Epithelial cell of proximal tubule (primary cell): Measurements from ENCODE around the gene ABAT. TPM values are rescaled to one million over a fixed set of nuclear protein-coding genes. Genes with fewer than 3 reads are reported as not detected.
"Not testable (repeated sequence)": the region's sequence is repeated elsewhere in the genome, so short reads cannot be mapped to it uniquely, and the experiment has no call there.

ENCODE experiments used
- DNase-seq: peaks from one replicate; pipeline ENCODE4 v3.0.0-alpha.2; 2011; ENCODE audit warnings: low read depth
- H3K4me3 ChIP-seq: 2 replicates; pipeline ENCODE4 v1.5.1; 2011; ENCODE audit warnings: low read depth, mild to moderate bottlenecking, low read length
- total RNA-seq: library from RNA; depleted of rRNA; stranded (reverse); fragments of >200 nt; gene quantifications from 2 replicates; pipeline ENCODE4 v1.2.3, GENCODE V29; 2015
- TF ChIP-seq, protein P1 (sequence below): conservative IDR thresholded peaks from 2 replicates; pipeline ENCODE4 v1.5.1; 2012; ENCODE audit warnings: low read depth, mild to moderate bottlenecking, low read length

ABAT gene
- total RNA-seq, 1 donor from 2014 or later: 3.9 TPM

DNA sequence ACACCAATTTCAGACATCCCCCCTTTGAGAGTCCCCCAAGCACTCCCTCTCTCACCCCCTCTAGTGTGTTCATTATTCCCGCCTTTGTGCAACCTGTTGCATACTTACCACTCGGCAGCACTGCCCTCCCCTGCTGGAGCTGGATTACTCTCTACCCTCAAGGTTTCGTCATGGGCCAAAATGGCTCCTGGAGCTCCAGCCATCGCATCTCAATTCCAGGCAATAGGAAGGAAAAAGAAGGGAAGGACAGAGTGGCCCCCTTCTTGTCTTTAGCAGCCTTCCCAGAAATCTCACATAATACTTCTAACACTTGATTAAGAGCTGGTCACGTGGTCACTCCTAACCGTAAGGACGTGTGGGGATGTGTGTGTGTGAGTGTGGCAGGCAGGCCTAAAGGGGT, 102.8 kb downstream of the ABAT start:
- no peak for DNase-seq
- no peak overlapping the region for H3K4me3 ChIP-seq
- TF ChIP-seq, protein P1, sequence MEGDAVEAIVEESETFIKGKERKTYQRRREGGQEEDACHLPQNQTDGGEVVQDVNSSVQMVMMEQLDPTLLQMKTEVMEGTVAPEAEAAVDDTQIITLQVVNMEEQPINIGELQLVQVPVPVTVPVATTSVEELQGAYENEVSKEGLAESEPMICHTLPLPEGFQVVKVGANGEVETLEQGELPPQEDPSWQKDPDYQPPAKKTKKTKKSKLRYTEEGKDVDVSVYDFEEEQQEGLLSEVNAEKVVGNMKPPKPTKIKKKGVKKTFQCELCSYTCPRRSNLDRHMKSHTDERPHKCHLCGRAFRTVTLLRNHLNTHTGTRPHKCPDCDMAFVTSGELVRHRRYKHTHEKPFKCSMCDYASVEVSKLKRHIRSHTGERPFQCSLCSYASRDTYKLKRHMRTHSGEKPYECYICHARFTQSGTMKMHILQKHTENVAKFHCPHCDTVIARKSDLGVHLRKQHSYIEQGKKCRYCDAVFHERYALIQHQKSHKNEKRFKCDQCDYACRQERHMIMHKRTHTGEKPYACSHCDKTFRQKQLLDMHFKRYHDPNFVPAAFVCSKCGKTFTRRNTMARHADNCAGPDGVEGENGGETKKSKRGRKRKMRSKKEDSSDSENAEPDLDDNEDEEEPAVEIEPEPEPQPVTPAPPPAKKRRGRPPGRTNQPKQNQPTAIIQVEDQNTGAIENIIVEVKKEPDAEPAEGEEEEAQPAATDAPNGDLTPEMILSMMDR: no peak

- DNase-seq: no peak
- TF ChIP-seq, protein P1: no peak
Observed at GRCh38 chr16:8781797-8782196, 107.4 kb downstream of the ABAT start.

GRCh38 chr16:8782673-8783072, 108.3 kb downstream of the ABAT start:
- TF ChIP-seq, protein P1: no peak
- H3K4me3 ChIP-seq: no peak overlapping the region
- DNase-seq: no peak

More at GRCh38 chr16:8781797-8782196, 107.4 kb downstream of the ABAT start:
- no peak overlapping the region for H3K4me3 ChIP-seq

DNA sequence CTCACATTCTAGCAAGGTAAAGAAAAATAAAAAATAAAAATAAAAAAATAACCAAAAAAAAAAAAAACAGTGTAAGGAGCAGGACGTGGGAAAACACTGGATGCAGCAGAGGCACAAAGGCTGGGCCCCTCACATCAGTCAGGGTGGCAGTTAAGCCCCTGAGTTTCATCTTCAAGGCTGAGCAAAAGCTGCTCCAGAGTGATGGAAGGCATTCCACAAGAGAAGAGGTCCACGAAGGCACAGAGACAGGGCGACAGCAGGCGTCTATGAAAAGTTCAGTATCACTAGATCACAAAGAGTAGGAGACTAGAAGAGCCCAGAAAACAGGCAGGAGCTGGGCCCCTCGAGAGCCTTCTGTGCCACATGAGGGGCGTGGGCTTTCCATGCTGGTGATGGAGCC, 111.0 kb downstream of the ABAT start:
- TF ChIP-seq, protein P1: no peak
- no peak for DNase-seq
- H3K4me3 ChIP-seq: no peak overlapping the region

DNA sequence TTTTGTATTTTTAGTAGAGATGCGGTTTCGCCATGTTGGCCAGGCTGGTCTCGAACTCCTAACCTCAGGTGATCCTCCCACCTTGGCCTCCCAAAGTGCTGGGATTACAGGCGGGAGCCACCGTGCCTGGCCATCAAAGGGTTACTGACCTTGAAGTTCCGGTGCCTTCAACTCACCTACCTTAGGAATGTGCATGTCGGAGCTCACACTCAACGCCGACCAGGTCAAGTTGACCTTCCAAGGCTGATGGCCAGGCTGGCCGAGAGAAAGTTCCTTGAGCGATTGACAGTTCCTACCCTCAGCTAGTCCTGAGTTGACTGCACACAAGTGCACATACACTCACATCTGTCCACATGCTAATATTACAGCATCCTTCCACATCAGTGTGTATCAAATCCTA, 111.9 kb downstream of the ABAT start:
- H3K4me3 ChIP-seq: not testable (repeated sequence)

GRCh38 chr16:8788578-8789172, 114.3 kb downstream of the ABAT start:
- DNase-seq: no peak
- TF ChIP-seq, protein P1: no peak
- H3K4me3 ChIP-seq: no peak overlapping the region

More for the DNA sequence above, 111.9 kb downstream of the ABAT start:
- not testable (repeated sequence) for DNase-seq

GRCh38 chr16:8795091-8795490, 120.7 kb downstream of the ABAT start:
- TF ChIP-seq, protein P1: no peak
- no peak overlapping the region for H3K4me3 ChIP-seq
- no peak for DNase-seq
